A549 treated with CpdA at 1 μM for 4 hours (cell line): ENCODE measurements around the gene ZNF749. TPM values are rescaled to one million over a fixed set of nuclear protein-coding genes. Genes with fewer than 3 reads are reported as not detected.

Experiments used
- total RNA-seq: library from RNA; stranded (reverse); fragments of 200-300 nt; extraction: Qiagen RNA extraction; gene quantifications from 5 replicates; pipeline ENCODE4 v1.2.3, GENCODE V29; 2022; ENCODE audit warnings: low read depth

ZNF749 gene
- 14.7 to 17.6 TPM (median 16.6 TPM) in 5 replicates for total RNA-seq

DNA sequence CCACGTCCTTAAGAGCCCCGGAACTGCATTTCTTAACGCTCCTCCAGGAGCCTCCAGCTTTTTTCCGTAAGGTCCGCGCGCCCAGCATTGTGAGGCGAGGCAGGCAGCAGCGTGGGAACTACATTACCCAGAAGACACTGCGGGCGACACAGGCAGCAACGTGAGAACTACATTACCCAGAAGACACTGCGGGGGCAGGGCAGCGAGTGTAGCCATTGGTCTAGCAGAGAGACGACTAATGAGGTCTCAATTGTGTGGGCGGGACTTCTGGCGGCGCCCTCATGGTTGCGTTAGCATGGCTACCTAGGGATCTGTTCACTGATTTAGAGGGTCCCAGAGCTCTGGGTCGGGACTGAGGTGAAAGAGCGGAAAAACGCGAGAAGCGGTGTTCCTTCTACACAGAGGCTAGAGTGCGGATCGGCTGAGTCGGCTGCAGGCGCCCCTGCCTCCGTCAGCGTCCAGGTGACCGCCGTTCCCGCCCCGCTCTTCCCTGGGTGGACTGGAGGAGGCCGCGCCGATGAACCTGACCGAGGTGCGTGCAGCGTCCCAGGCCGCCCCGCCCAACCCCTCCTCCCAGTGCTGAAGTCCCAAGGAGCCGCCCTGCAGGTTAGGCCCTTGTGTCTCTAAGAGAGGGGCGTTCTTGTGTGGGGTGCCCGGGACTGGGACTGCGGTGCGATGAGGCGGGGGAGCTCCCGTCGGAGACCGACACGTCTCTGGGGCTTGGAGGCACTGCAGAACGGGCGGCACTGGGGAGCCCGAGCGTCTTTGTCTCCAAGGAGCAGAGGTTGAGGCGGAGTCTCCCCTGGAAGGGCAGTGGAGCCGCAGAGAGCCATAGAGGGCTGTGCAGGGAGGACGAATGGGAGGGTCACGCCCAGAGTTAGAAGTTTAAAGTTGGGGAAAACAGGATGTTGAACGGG, at the start of gene ZNF749:
ZNF749 (plus strand) TSS at position 264 of the 917 bp plus-strand sequence; CDS start at position 518, 254 bp downstream.

DNA sequence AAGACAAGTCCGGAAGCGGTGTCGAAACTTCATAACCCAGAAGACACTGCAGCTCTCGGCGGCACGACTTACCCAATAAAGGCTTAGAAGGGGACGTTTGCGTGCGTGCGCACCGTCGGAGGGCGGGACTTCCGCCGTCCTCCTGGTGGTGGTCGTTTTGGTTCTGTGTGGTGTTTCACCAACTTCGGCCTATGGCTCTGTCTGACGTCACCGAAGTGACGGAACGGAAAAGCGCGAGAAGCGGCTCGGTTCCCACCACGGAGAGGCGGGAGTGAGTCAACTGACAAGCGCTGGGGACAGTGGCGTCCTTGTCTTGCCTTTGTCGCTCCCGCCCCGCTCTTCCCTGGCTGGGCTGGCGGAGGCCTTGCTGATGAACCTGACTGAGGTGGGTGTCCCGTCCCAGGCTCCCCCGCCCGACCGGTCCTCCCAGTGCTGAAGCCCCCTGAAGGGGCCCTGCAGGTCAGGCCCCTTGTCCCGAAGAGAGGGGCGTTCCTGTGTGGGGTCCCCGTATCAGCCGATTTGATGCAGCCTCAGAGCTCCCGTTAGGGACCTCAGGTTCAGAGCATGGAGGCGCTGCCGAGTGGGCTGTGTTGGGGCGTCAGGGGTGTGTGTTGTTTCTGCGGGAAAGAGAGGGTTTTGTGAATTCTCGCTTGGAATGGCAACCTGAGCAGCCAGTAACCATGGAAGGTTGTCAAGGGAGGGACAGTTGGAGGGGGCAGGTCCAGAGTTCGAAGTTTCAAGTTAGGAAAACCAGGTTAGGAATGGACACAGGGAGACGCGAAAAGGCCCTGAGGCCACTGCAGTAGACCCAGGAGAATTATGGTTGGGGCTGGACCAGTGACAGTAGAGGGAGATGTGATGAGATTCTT, 45.2 kb upstream of the ZNF749 start, which contains the start of gene ZNF548:
ZNF548 (plus strand) TSS at position 125 of the 869 bp plus-strand sequence; CDS start at position 371, 246 bp downstream.

DNA sequence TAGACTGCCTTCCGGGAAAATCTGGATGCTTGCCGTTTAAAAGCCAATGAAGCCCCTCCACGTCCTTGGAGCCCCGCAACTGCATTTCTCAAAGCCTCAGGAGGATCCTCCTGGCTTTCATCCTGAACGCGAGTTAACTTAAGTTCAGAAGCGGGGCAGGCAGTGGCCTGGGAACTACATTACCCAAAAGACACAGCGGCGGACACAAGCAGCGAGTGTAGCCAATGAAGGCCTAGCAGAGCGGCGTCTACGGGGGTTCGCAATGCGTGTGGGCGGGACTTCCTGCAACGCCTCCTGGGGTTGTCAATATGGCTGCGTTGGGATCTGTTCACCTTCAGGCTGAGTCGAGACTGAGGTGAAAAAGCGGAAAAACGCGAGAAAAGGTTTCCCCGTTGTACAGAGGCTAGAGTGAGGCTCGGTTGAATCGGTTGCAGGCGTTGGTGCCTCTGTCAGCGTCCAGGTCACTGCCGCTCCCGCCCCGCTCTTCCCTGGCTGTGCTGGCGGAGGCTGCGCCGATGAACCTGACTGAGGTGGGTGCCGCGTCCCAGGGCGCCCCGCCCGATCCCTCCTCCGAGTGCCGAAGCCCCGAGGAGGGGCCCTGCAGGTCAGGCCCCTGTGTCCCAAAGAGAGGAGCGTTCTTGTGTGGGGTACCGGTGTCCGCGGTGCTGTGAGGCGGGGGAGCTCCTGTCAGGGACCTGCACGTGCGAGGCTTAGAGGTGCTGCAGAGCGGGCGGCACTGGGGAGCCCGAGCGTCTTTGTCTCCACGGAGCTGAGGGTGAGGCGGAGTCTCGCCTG, 24.1 kb upstream of the ZNF749 start, which contains the start of gene ZNF17:
ZNF17 (plus strand) TSS at position 285 of the 795 bp plus-strand sequence. CDS start 2,455 bp downstream, outside the sequence.

DNA sequence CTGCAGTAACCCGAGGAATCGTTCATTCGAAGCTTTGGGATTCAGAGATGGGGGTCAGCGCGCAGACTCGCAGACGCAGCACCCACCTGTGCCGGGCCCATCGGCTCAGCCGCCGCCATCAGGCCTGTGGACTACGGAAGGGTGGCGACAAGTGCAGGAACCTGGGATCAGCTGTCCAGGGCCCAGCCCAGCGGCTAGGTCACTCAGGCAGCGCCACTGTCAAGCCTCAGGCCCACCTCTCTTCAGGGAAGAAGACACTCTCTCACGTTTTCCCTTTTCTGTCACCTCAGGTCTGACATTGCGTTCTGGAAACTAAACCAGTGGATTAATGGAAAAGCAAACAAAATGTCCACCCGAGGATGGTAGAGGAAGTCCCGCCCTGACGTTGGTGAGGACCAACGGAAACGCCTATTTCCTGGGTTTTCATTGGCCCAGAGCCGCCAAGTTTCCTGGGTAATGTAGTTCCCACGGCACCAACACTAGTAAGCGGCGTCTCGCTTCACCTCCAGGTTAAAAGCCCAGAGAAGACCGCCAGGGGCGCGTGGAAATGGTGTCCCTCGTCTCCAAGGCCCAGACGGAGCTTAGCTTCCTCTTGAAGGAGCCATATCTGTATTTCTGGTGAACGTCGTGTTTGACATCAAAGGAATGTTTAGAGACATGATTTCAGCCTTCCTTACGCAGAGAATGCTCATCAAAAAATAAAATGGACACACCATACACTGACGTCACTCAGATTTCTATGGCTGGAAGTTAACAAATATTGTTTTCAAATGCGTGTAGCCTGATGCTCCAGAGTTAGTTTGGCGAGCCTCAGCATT, 42.3 kb downstream of the ZNF749 start, which contains the start of gene ZNF772:
ZNF772 (minus strand) TSS at position 376 of the 818 bp plus-strand sequence; CDS start at position 119, 257 bp downstream.

DNA sequence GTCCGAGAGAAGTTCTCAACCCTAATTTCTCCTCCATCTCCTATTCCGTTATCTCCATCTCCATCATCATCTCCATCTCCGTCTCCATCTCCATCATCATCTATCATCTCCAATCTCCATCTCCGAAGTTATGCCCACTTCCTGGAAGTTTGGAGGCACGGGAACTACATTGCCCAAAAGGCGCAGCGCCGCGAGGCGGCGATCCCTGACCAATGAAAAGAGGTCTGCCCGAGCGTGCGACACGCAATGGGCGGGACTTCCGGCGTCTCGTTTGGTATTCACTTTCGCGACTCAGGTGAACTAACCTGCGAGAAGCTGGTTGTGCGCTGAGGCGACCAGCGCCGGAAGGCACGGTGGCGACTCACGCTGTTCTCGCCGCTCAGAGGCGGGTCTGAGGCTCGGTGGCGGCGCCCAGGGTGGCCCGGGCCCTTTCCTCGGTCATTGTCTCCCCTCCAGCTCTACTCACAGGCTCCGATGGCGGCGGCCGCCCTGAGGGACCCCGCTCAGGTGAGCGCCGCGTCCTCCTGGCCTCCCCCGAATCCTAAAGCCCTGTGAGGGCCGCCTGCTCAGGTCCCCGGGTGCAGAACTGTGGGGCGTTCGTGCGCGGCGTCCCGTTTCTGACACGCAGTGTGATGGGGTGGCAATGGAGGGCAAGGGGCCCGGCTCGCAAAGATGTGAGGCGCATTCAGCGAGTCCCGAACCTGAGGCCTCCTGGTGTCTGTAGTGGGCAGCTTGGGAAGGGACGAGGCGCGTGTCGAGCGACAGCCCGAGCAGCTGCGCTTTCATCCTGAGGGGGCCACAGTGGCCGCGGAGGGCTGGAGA, 52.6 kb downstream of the ZNF749 start, which contains the start of gene ZNF419:
ZNF419 (plus strand) TSS at position 274 of the 822 bp plus-strand sequence; CDS start at position 475, 201 bp downstream.

Other genes with a start within 250 kb of the ZNF749 start
- gene ZNF264, start 243.8 kb upstream of the ZNF749 start, total RNA-seq = 6.8 to 8.1 TPM (median 7.5 TPM) in 5 replicates
- 0.23 to 0.68 TPM (median 0.42 TPM) in 5 replicates for gene AURKC, start 204.3 kb upstream of the ZNF749 start, total RNA-seq
- gene ZNF805, start 194.7 kb upstream of the ZNF749 start, total RNA-seq = 1.6 to 2.2 TPM (median 1.7 TPM) in 5 replicates
- 0.84 to 1.1 TPM (median 0.89 TPM) in 5 replicates for gene ZNF460, start 154.8 kb upstream of the ZNF749 start, total RNA-seq
- 1.1 to 2.2 TPM (median 1.3 TPM) in 5 replicates for gene ZNF543, start 114.9 kb upstream of the ZNF749 start, total RNA-seq
- gene ZNF304, start 84.1 kb upstream of the ZNF749 start, total RNA-seq = 1.9 to 2.4 TPM (median 2.0 TPM) in 5 replicates
- 13.6 to 17.6 TPM (median 15.9 TPM) in 5 replicates for gene TRAPPC2B, start 71.8 kb upstream of the ZNF749 start, total RNA-seq
- gene ZNF547, start 71.8 kb upstream of the ZNF749 start, total RNA-seq = 1.1 to 2.8 TPM (median 1.5 TPM) in 5 replicates
- gene ZNF548, start 45.5 kb upstream of the ZNF749 start, total RNA-seq = 3.1 to 4.6 TPM (median 3.3 TPM) in 5 replicates
- 3.9 to 5.5 TPM (median 4.6 TPM) in 5 replicates for gene ZNF17, start 24.2 kb upstream of the ZNF749 start, total RNA-seq
- gene VN1R1, start 21.8 kb downstream of the ZNF749 start, total RNA-seq = 0.02 to 0.09 TPM (median 0.07 TPM) in 3 of 5 replicates, not detected in the others
- 1.1 to 1.7 TPM (median 1.5 TPM) in 5 replicates for gene ZNF772, start 42.2 kb downstream of the ZNF749 start, total RNA-seq
- gene ZNF419, start 52.4 kb downstream of the ZNF749 start, total RNA-seq = 5.7 to 9.0 TPM (median 7.0 TPM) in 5 replicates
- gene ZNF773, start 64.6 kb downstream of the ZNF749 start, total RNA-seq = 3.2 to 6.0 TPM (median 5.4 TPM) in 5 replicates
- gene ZNF549, start 92.0 kb downstream of the ZNF749 start, total RNA-seq = 1.6 to 2.2 TPM (median 1.7 TPM) in 5 replicates
- 2.8 to 4.3 TPM (median 3.7 TPM) in 5 replicates for gene ZNF550, start 124.5 kb downstream of the ZNF749 start, total RNA-seq
- 3.4 to 5.0 TPM (median 4.3 TPM) in 5 replicates for gene ZNF416, start 143.6 kb downstream of the ZNF749 start, total RNA-seq
- not detected in 5 replicates for gene ZIK1, start 148.8 kb downstream of the ZNF749 start, total RNA-seq
- 3.0 to 5.5 TPM (median 4.9 TPM) in 5 replicates for gene ZNF530, start 164.6 kb downstream of the ZNF749 start, total RNA-seq
- gene ZNF134, start 178.9 kb downstream of the ZNF749 start, total RNA-seq = 7.1 to 9.5 TPM (median 8.0 TPM) in 5 replicates
- 4.7 to 7.1 TPM (median 6.6 TPM) in 5 replicates for gene ZNF211, start 197.8 kb downstream of the ZNF749 start, total RNA-seq
- not detected in 5 replicates for gene ZSCAN4, start 233.6 kb downstream of the ZNF749 start, total RNA-seq
- 4.3 to 5.9 TPM (median 5.6 TPM) in 5 replicates for gene ZNF551, start 246.7 kb downstream of the ZNF749 start, total RNA-seq